OCI-LY7 (cell line): Measurements from ENCODE around the gene P2RY14. TPM values are rescaled to one million over a fixed set of nuclear protein-coding genes. Genes with fewer than 3 reads are reported as not detected.

Experiments used
- BruUV-seq: library from RNA; stranded (reverse); fragments of 400-500 nt; replicated peaks from 2 replicates; lab custom pipeline; 2021; lab: Mats Ljungman, UMichigan
- CTCF ChIA-PET: fragments of 300-600 bp; sonication (Branson Sonifier 250); formaldehyde crosslinking; loops from one replicate; lab custom pipeline; 2022; ENCODE audit warnings: antibody characterized with exemption; ENCODE audit not compliant: unreplicated experiment; lab: Charles Lee
- POLR2A ChIA-PET: fragments of 300-600 bp; sonication (Branson Sonifier 250); formaldehyde crosslinking; loops from one replicate; lab custom pipeline; 2022; ENCODE audit warnings: antibody characterized with exemption; lab: Charles Lee
- DNase-seq: peaks from one replicate; pipeline ENCODE4 v3.0.0-alpha.2; 2015; ENCODE audit warnings: low spot score
- H2AFZ ChIP-seq: fragments of 200-600 bp; sonication (generic), shearing (Covaris generic); 2 replicates; pipeline ENCODE4 v1.6.1; 2014; ENCODE audit warnings: mild to moderate bottlenecking, antibody characterized with exemption, low read length, moderate library complexity
- H3K27ac ChIP-seq: fragments of 200-600 bp; sonication (generic); 2 replicates; pipeline ENCODE4 v1.5.1; 2014; ENCODE audit warnings: mixed run types, low read depth, mild to moderate bottlenecking, moderate library complexity, low read length, inconsistent platforms; ENCODE audit not compliant: poor library complexity, severe bottlenecking
- H3K36me3 ChIP-seq: fragments of 200-600 bp; sonication (generic); 2 replicates; pipeline ENCODE4 v1.6.1; 2014; ENCODE audit warnings: mild to moderate bottlenecking, antibody characterized with exemption, low read length, moderate library complexity, mixed read lengths; ENCODE audit not compliant: insufficient read depth
- H3K4me1 ChIP-seq: fragments of 200-600 bp; sonication (generic); 2 replicates; pipeline ENCODE4 v1.5.1; 2014; ENCODE audit warnings: mild to moderate bottlenecking, low read length; ENCODE audit not compliant: insufficient read depth, poor library complexity, severe bottlenecking
- H3K4me2 ChIP-seq: fragments of 200-600 bp; sonication (generic); 2 replicates; pipeline ENCODE4 v1.6.1; 2014; ENCODE audit warnings: mild to moderate bottlenecking, low read length
- H3K4me3 ChIP-seq: fragments of 200-600 bp; sonication (generic); 2 replicates; pipeline ENCODE4 v1.5.1; 2014; ENCODE audit warnings: mild to moderate bottlenecking, low read depth, low read length; ENCODE audit not compliant: poor library complexity, severe bottlenecking
- H3K79me2 ChIP-seq: fragments of 200-600 bp; sonication (generic); 2 replicates; pipeline ENCODE4 v1.6.1; 2016; ENCODE audit warnings: low read depth, mild to moderate bottlenecking, low read length, moderate library complexity, mixed read lengths; ENCODE audit not compliant: insufficient read depth
- H3K9me2 ChIP-seq: fragments of 200-600 bp; sonication (generic); 2 replicates; pipeline ENCODE4 v1.6.1; 2016; ENCODE audit warnings: mild to moderate bottlenecking, low read length, mixed read lengths; ENCODE audit not compliant: insufficient read depth
- H3K9me3 ChIP-seq: fragments of 200-600 bp; sonication (generic); 2 replicates; pipeline ENCODE4 v1.6.1; 2014; ENCODE audit warnings: mild to moderate bottlenecking, mixed run types, low read length, mixed read lengths
- H4K20me1 ChIP-seq: fragments of 200-600 bp; sonication (generic); 2 replicates; pipeline ENCODE4 v1.6.1; 2014; ENCODE audit warnings: mild to moderate bottlenecking, antibody characterized with exemption, low read length, moderate library complexity, mixed read lengths; ENCODE audit not compliant: insufficient read depth
- CTCF ChIP-seq: fragments of 200-600 bp; sonication (generic); conservative IDR thresholded peaks from 2 replicates; pipeline ENCODE4 v1.5.1; 2014; ENCODE audit warnings: mild to moderate bottlenecking, antibody characterized with exemption, low read length, moderate library complexity, mixed read lengths
- EZH2phosphoT487 ChIP-seq: fragments of 200-600 bp; sonication (generic); IDR thresholded peaks from 2 replicates; pipeline ENCODE4 v1.6.1; 2018; ENCODE audit warnings: low read depth, borderline replicate concordance, mild to moderate bottlenecking, mixed run types, antibody characterized with exemption, low read length, moderate library complexity, mixed read lengths
- intact Hi-C: fragments of 100-400 bp; cut with micrococcal nuclease; formaldehyde crosslinking; loops from one replicate; pipeline ENCODE4 v1.10.0; 2022; ENCODE audit not compliant: unreplicated experiment
- total RNA-seq, 2 experiments: library from RNA; depleted of rRNA in 1 of 2; stranded (reverse); fragments of >200 nt in 1 of 2; shearing (Covaris generic) in 1 of 2; gene quantifications; 2 replicates each; pipeline ENCODE4 v1.2.3, GENCODE V29; 2014 to 2022

Gene P2RY14
- total RNA-seq, 2 experiments from 2014 or later: not detected

GRCh38 chr3:151319628-151320027 lies 41.3 kb upstream of the P2RY14 start:
- ChIA-PET CTCF (no interaction called here), POLR2A (no interaction called here)
- H3K4me3 ChIP-seq: no peak overlapping the region
- H3K9me2 ChIP-seq: no peaks in the 10 kb centered on the region
- no TSS peak for BruUV-seq
- no peaks in the 10 kb centered on the region for H3K9me3 ChIP-seq
- no peaks in the 10 kb centered on the region for H4K20me1 ChIP-seq
- H3K4me2 ChIP-seq: no peak overlapping the region
- TF ChIP-seq EZH2phosphoT487 (no peak), CTCF (no peak)
- intact Hi-C loops: no loop called here
- H3K79me2 ChIP-seq: no peaks in the 10 kb centered on the region
- no peak for DNase-seq
- H3K36me3 ChIP-seq: no peaks in the 10 kb centered on the region
- H3K27ac ChIP-seq: no peak overlapping the region
- no peaks in the 10 kb centered on the region for H3K4me1 ChIP-seq
- no peak overlapping the region for H2AFZ ChIP-seq

- H3K4me2 ChIP-seq: no peak overlapping the region
- H3K27ac ChIP-seq: no peak overlapping the region
- TF ChIP-seq CTCF (no peak), EZH2phosphoT487 (no peak)
- no TSS peak for BruUV-seq
- H3K4me3 ChIP-seq: no peak overlapping the region
- DNase-seq: no peak
- POLR2A ChIA-PET: interaction anchor here (0.6 kb wide), 1 partner anchor 20 kb away, joined by 3 read pairs; no protein-coding TSS in a partner anchor
- H3K36me3 ChIP-seq: no peaks in the 10 kb centered on the region
- no peaks in the 10 kb centered on the region for H3K9me3 ChIP-seq
- no peaks in the 10 kb centered on the region for H3K79me2 ChIP-seq
- H4K20me1 ChIP-seq: no peaks in the 10 kb centered on the region
- no peaks in the 10 kb centered on the region for H3K9me2 ChIP-seq
- intact Hi-C loops: no loop called here
- no peaks in the 10 kb centered on the region for H3K4me1 ChIP-seq
- CTCF ChIA-PET: no interaction called here
- no peak overlapping the region for H2AFZ ChIP-seq
Observed at GRCh38 chr3:151318991-151319390, 40.6 kb upstream of the P2RY14 start.

GRCh38 chr3:151318313-151318712 lies 40.0 kb upstream of the P2RY14 start:
- no peaks in the 10 kb centered on the region for H3K36me3 ChIP-seq
- CTCF ChIA-PET: no interaction called here

More at GRCh38 chr3:151318313-151318712, 40.0 kb upstream of the P2RY14 start:
- Histone ChIP-seq H3K9me2 (no peaks in the 10 kb centered on the region), H3K79me2 (no peaks in the 10 kb centered on the region), H3K4me3 (no peak overlapping the region), H3K9me3 (no peaks in the 10 kb centered on the region), H4K20me1 (no peaks in the 10 kb centered on the region), H3K4me1 (no peaks in the 10 kb centered on the region), H3K27ac (no peak overlapping the region), H2AFZ (no peak overlapping the region), H3K4me2 (no peak overlapping the region)
- DNase-seq: no peak
- POLR2A ChIA-PET: interaction anchor here (0.7 kb wide), 1 partner anchor 53 kb away, joined by 3 read pairs; no protein-coding TSS in a partner anchor
- no peak for TF ChIP-seq CTCF
- TF ChIP-seq EZH2phosphoT487: no peak
- no TSS peak for BruUV-seq
- intact Hi-C loops: no loop called here
